Non-pigmented ciliary epithelial cell (primary cell): ENCODE data around the gene FCMR.
"Not testable (repeated sequence)": the region's sequence is repeated elsewhere in the genome, so short reads cannot be mapped to it uniquely, and the experiment has no call there.

Experiments
- DNase-seq: peaks from one replicate; pipeline ENCODE4 v3.0.0-alpha.2; 2010; ENCODE audit warnings: low read depth

Gene FCMR

DNA sequence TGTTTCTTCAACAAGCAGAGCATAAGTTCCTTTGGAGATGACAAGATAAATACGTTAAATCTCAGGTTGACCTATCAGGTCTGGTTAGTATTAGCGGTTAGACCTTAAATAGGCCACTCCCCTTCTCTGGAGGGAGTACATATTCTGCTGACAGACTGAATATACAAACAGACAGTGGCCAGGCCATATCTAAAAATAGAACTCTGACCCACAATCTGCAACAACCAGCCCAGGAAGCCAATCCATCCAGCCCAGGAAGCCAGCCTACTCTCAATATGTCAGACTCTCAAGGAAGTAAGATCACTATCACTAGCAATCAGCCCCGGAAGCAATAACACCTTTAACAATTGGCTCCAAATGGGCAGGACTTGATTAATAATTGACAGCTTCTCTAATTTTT is 49.6 kb downstream of the FCMR start:
- DNase-seq, result no peak

DNA sequence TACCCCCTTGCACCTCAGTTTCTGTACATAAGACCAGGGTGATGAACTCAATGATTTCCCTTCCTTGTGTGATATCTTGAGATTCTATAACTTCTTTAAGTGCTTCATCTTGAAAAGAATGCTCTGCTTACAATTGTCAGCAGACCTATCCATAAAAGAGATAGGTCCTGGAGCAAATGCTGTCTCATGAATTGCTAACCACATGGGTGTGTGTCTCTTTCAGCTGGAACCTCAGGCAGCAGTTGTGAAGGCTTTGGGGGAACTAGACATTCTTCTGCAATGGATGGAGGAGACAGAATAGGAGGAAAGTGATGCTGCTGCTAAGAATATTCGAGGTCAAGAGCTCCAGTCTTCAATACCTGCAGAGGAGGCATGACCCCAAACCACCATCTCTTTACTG is 53.5 kb downstream of the FCMR start:
- DNase-seq, result no peak

DNA sequence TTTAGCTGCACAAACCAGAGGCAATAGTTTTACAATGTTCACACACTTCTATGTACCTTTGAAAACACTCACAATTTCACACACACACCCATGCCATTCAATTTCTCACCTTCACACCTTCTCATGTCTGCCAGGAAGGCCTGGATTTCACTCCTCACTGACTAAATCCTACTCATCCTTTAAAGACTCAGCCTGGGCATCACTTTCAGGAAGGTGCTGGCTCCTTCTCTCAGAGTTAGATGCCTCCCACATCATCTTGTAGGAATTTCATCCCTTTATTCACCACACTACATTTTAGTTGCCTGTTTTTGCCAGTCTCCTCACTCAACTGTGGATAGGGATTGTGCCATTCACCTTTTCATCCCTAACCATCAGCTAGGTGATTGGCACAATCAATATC is 54.0 kb downstream of the FCMR start:
- no peak for DNase-seq

DNA sequence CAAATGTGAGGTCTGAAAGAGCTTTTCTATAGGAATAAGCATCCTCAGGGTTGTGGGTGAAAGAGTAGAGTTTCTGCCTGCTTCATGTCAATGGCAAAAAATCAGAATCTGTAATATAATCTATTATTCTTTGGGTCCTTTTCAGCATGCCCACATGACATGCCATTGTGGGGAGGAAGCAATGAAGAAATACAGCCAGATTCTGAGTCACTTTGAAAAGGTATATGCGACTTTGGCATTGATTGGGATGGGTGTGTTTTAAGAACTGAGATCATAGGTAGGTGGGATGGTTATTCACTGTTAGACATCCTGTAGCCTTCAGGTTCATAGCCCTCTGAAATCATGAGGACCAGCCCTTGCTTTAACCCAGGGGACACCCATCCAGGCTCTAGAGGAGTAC is 54.5 kb downstream of the FCMR start:
- DNase-seq, result no peak

- DNase-seq, result no peak
Measured at GRCh38 chr1:206866062-206866461, 55.7 kb downstream of the FCMR start.

DNA sequence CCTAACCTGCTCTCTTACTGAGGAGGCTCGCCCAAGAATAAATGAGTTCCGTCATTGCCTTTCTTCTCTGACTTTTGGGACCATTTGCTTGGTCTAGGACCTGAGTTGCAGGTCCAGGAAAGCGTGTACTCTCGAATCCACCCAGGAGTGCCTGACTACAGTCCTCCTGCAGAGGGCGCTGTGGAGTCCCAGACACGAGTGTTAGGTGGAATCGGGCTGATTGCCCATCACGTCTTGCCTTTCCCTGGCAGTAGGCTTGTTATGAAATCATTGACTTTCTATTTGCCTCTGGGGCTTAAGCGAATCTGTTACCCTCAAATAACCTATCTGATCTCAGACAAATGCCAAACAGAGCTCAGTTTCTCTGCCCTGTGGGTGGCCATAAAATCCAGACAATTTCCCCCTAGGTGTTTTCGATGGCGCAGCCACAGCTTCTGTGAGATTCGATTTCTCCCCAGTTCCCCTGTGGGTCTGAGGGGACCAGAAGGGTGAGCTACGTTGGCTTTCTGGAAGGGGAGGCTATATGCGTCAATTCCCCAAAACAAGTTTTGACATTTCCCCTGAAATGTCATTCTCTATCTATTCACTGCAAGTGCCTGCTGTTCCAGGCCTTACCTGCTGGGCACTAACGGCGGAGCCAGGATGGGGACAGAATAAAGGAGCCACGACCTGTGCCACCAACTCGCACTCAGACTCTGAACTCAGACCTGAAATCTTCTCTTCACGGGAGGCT is 56.6 kb downstream of the FCMR start, which contains the start of gene IL20:
Gene IL20 (plus strand): TSS at position 685 of the 733 bp plus-strand sequence. CDS start 230 bp downstream, outside the sequence.
- DNase-seq, result peak; percentile 27

DNA sequence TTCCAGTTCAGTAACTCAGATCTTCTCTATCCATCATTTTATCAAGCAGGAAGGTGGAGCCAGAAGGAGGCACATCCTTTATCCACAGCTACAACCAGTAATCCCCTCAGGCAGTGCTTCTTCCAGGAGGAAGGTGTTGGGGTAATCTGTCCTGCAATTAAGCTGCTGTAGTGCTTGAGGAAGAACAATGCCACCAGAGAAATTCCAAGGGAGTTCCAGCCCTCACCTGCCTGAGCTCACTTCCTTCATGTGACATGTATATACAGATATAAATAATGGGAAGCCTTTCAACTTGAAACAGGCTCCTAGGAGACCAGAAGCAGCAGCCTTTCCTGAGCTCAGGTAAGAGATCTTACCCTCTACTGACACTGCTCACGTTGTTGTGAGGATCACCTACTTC is 58.5 kb downstream of the FCMR start:
- no peak for DNase-seq

- DNase-seq, result no peak
Measured at GRCh38 chr1:206860165-206860564, 61.6 kb downstream of the FCMR start.

DNA sequence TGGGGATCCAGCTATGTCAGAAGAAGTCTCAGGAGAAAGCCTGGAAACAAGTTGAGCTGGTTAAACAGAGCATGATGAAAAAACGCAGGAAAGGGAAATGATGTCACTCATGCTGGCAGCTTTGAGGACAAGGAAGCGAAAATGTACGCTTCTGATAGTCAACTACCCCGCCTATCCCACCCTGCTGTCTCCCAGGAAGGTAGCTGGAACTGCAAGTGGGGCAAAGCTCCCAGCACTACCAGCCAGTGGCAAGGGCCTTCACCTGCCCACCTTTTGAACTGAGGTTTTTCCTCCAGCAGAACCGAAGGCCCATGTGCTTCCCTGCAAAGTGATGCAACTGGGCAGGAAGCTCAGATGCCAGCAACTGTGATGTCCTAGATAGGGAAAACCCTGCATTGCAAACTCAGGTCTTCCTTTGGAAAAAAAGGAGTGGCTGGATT is 62.6 kb downstream of the FCMR start:
- no peak for DNase-seq

DNA sequence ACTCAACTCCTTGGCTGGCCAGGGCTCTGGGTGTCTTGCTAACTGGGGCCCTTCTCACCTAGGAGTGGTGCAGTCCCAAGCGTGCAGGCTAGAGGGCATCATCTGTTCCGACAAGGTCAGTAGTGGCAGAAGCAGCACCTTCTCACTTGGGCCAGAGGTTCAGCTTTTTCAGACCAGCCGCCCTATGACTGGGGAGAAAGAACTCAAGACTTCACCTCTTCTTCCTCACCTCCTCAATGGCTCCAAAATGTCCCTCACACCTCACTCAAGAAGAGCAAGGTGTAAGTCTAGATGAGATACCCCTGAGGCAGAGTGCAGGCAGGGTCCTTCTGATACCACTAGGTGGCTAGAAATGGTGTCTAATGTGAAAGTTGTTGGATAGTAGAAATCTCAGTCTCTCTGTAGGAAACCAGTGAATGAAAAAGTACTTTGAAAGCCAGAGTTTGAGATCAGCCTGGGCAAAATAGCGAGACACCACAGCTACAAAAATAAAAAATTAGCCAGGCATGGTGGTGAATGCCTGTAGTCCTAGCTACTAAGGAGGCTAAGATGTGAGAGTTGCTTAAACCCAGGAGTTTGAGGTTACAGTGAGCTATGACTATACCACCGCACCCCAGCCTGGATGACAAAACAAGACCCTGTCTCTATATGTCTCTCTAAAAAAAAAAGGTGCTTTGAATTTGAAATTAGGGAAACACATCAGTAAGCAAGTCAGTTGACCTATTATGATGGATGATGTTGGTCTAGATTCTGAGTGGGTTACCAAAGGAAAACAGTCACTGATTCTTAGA is 64.9 kb downstream of the FCMR start:
- DNase-seq, result no peak

GRCh38 chr1:206855859-206856258 is 65.9 kb downstream of the FCMR start:
- no peak for DNase-seq

GRCh38 chr1:206854401-206855129 is 67.2 kb downstream of the FCMR start:
- peak; percentile 3 for DNase-seq

- DNase-seq, result not testable (repeated sequence)
Measured at GRCh38 chr1:206853696-206854095, 68.0 kb downstream of the FCMR start.
